Measurements from ENCODE around the gene ZFP1. TPM values are rescaled to one million over a fixed set of nuclear protein-coding genes. Genes with fewer than 3 reads are reported as not detected.

The ZFP1 gene
- total and polyA plus RNA-seq, 9 of the 15 experiments (the other 6 are each of a cell fraction or from before 2014, with no cell fraction given): 2.6 to 14.7 (median 11.6) TPM

DNA sequence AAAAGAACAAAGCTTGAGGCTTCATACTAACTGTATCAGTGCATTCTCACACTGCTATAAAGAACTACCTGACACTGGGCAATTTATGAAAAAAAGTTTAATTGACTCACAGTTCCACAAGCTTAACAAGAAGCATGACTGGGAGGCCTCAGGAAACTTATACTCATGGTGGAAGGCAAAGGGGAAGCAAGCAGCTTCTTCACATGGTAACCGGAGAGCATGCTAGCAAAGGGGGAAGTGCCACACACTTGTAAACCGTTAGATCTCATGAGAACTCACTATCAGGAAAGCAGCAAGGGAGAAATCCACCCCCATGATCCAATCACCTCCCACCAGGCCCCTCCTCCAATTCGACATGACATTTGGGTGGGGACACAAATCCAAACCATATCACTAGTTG, 33.3 kb downstream of the ZFP1 start (continued):
- TF ChIP-seq, protein P1, sequence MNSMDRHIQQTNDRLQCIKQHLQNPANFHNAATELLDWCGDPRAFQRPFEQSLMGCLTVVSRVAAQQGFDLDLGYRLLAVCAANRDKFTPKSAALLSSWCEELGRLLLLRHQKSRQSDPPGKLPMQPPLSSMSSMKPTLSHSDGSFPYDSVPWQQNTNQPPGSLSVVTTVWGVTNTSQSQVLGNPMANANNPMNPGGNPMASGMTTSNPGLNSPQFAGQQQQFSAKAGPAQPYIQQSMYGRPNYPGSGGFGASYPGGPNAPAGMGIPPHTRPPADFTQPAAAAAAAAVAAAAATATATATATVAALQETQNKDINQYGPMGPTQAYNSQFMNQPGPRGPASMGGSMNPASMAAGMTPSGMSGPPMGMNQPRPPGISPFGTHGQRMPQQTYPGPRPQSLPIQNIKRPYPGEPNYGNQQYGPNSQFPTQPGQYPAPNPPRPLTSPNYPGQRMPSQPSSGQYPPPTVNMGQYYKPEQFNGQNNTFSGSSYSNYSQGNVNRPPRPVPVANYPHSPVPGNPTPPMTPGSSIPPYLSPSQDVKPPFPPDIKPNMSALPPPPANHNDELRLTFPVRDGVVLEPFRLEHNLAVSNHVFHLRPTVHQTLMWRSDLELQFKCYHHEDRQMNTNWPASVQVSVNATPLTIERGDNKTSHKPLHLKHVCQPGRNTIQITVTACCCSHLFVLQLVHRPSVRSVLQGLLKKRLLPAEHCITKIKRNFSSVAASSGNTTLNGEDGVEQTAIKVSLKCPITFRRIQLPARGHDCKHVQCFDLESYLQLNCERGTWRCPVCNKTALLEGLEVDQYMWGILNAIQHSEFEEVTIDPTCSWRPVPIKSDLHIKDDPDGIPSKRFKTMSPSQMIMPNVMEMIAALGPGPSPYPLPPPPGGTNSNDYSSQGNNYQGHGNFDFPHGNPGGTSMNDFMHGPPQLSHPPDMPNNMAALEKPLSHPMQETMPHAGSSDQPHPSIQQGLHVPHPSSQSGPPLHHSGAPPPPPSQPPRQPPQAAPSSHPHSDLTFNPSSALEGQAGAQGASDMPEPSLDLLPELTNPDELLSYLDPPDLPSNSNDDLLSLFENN (IDR thresholded peaks at IDR 0.05; ENCODE audit: low read depth in 2 of 2, low read length in 2 of 2): no peak
- TF ChIP-seq MTF1 (CRISPR knock-in tag; IDR thresholded peaks at IDR 0.05; ENCODE audit: borderline replicate concordance) (no peak), GTF2F1 (IDR thresholded peaks at IDR 0.05; ENCODE audit: low read depth, low read length) (no peak), CTBP1 (IDR thresholded peaks at IDR 0.05; ENCODE audit: borderline replicate concordance) (no peak), ILF3 (IDR thresholded peaks at IDR 0.05; ENCODE audit: borderline replicate concordance) (no peak), SMARCC2 (IDR thresholded peaks at IDR 0.05; ENCODE audit: low read depth) (no peak), SPI1 (IDR thresholded peaks at IDR 0.05; ENCODE audit: borderline replicate concordance, low read depth, low read length) (peak; percentile 85), HDAC3 (IDR thresholded peaks at IDR 0.05; ENCODE audit: borderline replicate concordance, partially characterized antibody) (no peak), TRIM24 (IDR thresholded peaks at IDR 0.05) (peak in 1 of 2 experiments; percentile 18; a peak in 1 of 4 replicates), TARDBP (IDR thresholded peaks at IDR 0.05) (no peak), NFATC3 (IDR thresholded peaks at IDR 0.05) (no peak), KLF13 (tag; IDR thresholded peaks at IDR 0.05; ENCODE audit: borderline replicate concordance, low read depth) (no peak), ZNF143 (CRISPR knock-in tag; IDR thresholded peaks at IDR 0.05) (no peak), STAT5B (CRISPR knock-in tag; IDR thresholded peaks at IDR 0.05) (no peak), PYGO2 (tag; IDR thresholded peaks at IDR 0.05) (no peak), MYC (IDR thresholded peaks at IDR 0.05; ENCODE audit: low read depth, low read length) (peak; percentile 32; the same call in 1 of the 2 replicates), MYC (CRISPR knock-in tag; IDR thresholded peaks at IDR 0.05; ENCODE audit: borderline replicate concordance, low read depth) (no peak)
- TF ChIP-seq, protein P2, sequence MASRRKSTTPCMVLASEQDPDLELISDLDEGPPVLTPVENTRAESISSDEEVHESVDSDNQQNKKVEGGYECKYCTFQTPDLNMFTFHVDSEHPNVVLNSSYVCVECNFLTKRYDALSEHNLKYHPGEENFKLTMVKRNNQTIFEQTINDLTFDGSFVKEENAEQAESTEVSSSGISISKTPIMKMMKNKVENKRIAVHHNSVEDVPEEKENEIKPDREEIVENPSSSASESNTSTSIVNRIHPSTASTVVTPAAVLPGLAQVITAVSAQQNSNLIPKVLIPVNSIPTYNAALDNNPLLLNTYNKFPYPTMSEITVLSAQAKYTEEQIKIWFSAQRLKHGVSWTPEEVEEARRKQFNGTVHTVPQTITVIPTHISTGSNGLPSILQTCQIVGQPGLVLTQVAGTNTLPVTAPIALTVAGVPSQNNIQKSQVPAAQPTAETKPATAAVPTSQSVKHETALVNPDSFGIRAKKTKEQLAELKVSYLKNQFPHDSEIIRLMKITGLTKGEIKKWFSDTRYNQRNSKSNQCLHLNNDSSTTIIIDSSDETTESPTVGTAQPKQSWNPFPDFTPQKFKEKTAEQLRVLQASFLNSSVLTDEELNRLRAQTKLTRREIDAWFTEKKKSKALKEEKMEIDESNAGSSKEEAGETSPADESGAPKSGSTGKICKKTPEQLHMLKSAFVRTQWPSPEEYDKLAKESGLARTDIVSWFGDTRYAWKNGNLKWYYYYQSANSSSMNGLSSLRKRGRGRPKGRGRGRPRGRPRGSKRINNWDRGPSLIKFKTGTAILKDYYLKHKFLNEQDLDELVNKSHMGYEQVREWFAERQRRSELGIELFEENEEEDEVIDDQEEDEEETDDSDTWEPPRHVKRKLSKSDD (conservative IDR thresholded peaks at IDR 0.05; ENCODE audit: low read length): no peak
- TF ChIP-seq, protein P3, sequence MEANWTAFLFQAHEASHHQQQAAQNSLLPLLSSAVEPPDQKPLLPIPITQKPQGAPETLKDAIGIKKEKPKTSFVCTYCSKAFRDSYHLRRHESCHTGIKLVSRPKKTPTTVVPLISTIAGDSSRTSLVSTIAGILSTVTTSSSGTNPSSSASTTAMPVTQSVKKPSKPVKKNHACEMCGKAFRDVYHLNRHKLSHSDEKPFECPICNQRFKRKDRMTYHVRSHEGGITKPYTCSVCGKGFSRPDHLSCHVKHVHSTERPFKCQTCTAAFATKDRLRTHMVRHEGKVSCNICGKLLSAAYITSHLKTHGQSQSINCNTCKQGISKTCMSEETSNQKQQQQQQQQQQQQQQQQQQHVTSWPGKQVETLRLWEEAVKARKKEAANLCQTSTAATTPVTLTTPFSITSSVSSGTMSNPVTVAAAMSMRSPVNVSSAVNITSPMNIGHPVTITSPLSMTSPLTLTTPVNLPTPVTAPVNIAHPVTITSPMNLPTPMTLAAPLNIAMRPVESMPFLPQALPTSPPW (CRISPR knock-in tag; IDR thresholded peaks at IDR 0.05): no peak
- TF ChIP-seq, protein P4, sequence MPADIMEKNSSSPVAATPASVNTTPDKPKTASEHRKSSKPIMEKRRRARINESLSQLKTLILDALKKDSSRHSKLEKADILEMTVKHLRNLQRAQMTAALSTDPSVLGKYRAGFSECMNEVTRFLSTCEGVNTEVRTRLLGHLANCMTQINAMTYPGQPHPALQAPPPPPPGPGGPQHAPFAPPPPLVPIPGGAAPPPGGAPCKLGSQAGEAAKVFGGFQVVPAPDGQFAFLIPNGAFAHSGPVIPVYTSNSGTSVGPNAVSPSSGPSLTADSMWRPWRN (IDR thresholded peaks at IDR 0.05; ENCODE audit: low read depth): no peak
- TF ChIP-seq, protein P5, sequence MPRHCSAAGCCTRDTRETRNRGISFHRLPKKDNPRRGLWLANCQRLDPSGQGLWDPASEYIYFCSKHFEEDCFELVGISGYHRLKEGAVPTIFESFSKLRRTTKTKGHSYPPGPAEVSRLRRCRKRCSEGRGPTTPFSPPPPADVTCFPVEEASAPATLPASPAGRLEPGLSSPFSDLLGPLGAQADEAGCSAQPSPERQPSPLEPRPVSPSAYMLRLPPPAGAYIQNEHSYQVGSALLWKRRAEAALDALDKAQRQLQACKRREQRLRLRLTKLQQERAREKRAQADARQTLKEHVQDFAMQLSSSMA (CRISPR knock-in tag; IDR thresholded peaks at IDR 0.05): no peak

Data from K562 (cell line).